SU-DHL-6 (cell line): ENCODE data around the gene UBASH3A.
"Not testable (repeated sequence)": the region's sequence is repeated elsewhere in the genome, so short reads cannot be mapped to it uniquely, and the experiment has no call there.

Experiments
- H2AFZ ChIP-seq: fragments of 200-600 bp; sonication (generic); 2 replicates; pipeline ENCODE4 v1.6.1; 2014; ENCODE audit warnings: low read depth, mild to moderate bottlenecking, moderate library complexity, mixed read lengths, antibody characterized with exemption, low read length; ENCODE audit not compliant: severe bottlenecking
- H3F3A ChIP-seq: fragments of 200-600 bp; shearing (Covaris generic); 2 replicates; pipeline ENCODE4 v1.6.0; 2016; ENCODE audit warnings: antibody characterized with exemption, mild to moderate bottlenecking; ENCODE audit not compliant: insufficient read depth
- H3K27ac ChIP-seq: fragments of 200-600 bp; sonication (generic); 2 replicates; pipeline ENCODE4 v1.5.1; 2016; ENCODE audit warnings: low read depth, mild to moderate bottlenecking, low read length, moderate library complexity, mixed read lengths
- H3K27me3 ChIP-seq: fragments of 200-600 bp; sonication (generic), shearing (Covaris generic); 2 replicates; pipeline ENCODE4 v1.6.0; 2014; ENCODE audit warnings: mild to moderate bottlenecking, low read length
- H3K36me3 ChIP-seq: fragments of 200-600 bp; sonication (generic); 2 replicates; pipeline ENCODE4 v1.6.1; 2014; ENCODE audit warnings: mild to moderate bottlenecking, low read length, mixed read lengths
- H3K4me2 ChIP-seq: fragments of 300-600, 200-600 bp; shearing (Covaris generic), sonication (generic); 2 replicates; pipeline ENCODE4 v1.6.0; 2014; ENCODE audit warnings: low read length, low read depth, mild to moderate bottlenecking; ENCODE audit not compliant: poor library complexity, severe bottlenecking
- H3K4me3 ChIP-seq: fragments of 200-600 bp; sonication (generic); 2 replicates; pipeline ENCODE4 v1.5.1; 2014; ENCODE audit warnings: antibody characterized with exemption, low read length, mild to moderate bottlenecking, mixed read lengths; ENCODE audit not compliant: insufficient read depth, poor library complexity, severe bottlenecking
- H3K79me2 ChIP-seq: fragments of 200-600 bp; sonication (generic); 2 replicates; pipeline ENCODE4 v1.6.1; 2014; ENCODE audit warnings: mild to moderate bottlenecking, low read length, moderate library complexity; ENCODE audit not compliant: insufficient read depth
- H3K9ac ChIP-seq: fragments of 200-600 bp; sonication (generic); 2 replicates; pipeline ENCODE4 v1.7.0; 2014; ENCODE audit warnings: mild to moderate bottlenecking, low read length
- H3K9me2 ChIP-seq: fragments of 200-600 bp; sonication (generic); replicated peaks from 2 replicates; pipeline ENCODE4 v1.6.1; 2014; ENCODE audit warnings: low read length; ENCODE audit not compliant: insufficient read depth
- H3K9me3 ChIP-seq: fragments of 200-600 bp; sonication (generic); 2 replicates; pipeline ENCODE4 v1.6.1; 2014; ENCODE audit warnings: low read length, mixed read lengths; ENCODE audit not compliant: insufficient read depth
- H4K20me1 ChIP-seq: fragments of 200-600 bp; sonication (generic); 2 replicates; pipeline ENCODE4 v1.6.1; 2014; ENCODE audit warnings: low read depth, mild to moderate bottlenecking, antibody characterized with exemption, low read length, moderate library complexity, mixed read lengths
- CTCF ChIP-seq: fragments of 200-600 bp; sonication (generic); IDR thresholded peaks from one replicate; pipeline ENCODE4 v1.5.1; 2017; ENCODE audit warnings: antibody characterized with exemption, mild to moderate bottlenecking, low read length, moderate library complexity; ENCODE audit not compliant: insufficient read depth, poor library complexity, severe bottlenecking
- EZH2phosphoT487 ChIP-seq: fragments of 200-600 bp; sonication (generic), shearing (Covaris generic); conservative IDR thresholded peaks from 2 replicates; pipeline ENCODE4 v1.6.1; 2018; ENCODE audit warnings: mild to moderate bottlenecking, antibody characterized with exemption, low read length, moderate library complexity, mixed read lengths

Gene UBASH3A

GRCh38 chr21:42406201-42406621, 2.5 kb downstream of the UBASH3A start:
- H3K36me3 ChIP-seq, result no peaks in the 10 kb centered on the region
- no peaks in the 10 kb centered on the region for H3K9me2 ChIP-seq
- TF ChIP-seq EZH2phosphoT487 (no peak), CTCF (no peak)
- H3K79me2 ChIP-seq, result no peaks in the 10 kb centered on the region
- no peak overlapping the region for H3K27ac ChIP-seq
- no peak overlapping the region for H3K9ac ChIP-seq
- H3F3A ChIP-seq, result no peaks in the 10 kb centered on the region
- no peak overlapping the region for H2AFZ ChIP-seq
- H3K9me3 ChIP-seq, result peaks cover 5% of the 10 kb centered on the region; the same call in 1 of the 2 replicates
- H3K27me3 ChIP-seq, result no peaks in the 10 kb centered on the region
- no peaks in the 10 kb centered on the region for H4K20me1 ChIP-seq
- H3K4me2 ChIP-seq, result no peak overlapping the region
- no peak overlapping the region for H3K4me3 ChIP-seq

- H3K9me2 ChIP-seq, result no peaks in the 10 kb centered on the region
- no peaks in the 10 kb centered on the region for H3K36me3 ChIP-seq
- TF ChIP-seq EZH2phosphoT487 (no peak), CTCF (no peak)
- no peaks in the 10 kb centered on the region for H3K27me3 ChIP-seq
- H3K4me2 ChIP-seq, result no peak overlapping the region
- no peak overlapping the region for H2AFZ ChIP-seq
- H3K79me2 ChIP-seq, result no peaks in the 10 kb centered on the region
- no peak overlapping the region for H3K4me3 ChIP-seq
- H3K9ac ChIP-seq, result no peak overlapping the region
- H4K20me1 ChIP-seq, result no peaks in the 10 kb centered on the region
- H3K9me3 ChIP-seq, result no peaks in the 10 kb centered on the region
- no peaks in the 10 kb centered on the region for H3F3A ChIP-seq
- no peak overlapping the region for H3K27ac ChIP-seq
These were observed 3.2 kb downstream of the UBASH3A start for GRCh38 chr21:42406866-42407265.

GRCh38 chr21:42407476-42407875, 3.8 kb downstream of the UBASH3A start:
- Histone ChIP-seq H3K9me2 (no peaks in the 10 kb centered on the region), H3K9me3 (no peaks in the 10 kb centered on the region), H3K36me3 (no peaks in the 10 kb centered on the region), H3K9ac (no peak overlapping the region), H3K79me2 (no peaks in the 10 kb centered on the region), H3F3A (no peaks in the 10 kb centered on the region), H3K27ac (no peak overlapping the region), H3K27me3 (no peaks in the 10 kb centered on the region), H3K4me2 (no peak overlapping the region), H4K20me1 (no peaks in the 10 kb centered on the region), H3K4me3 (no peak overlapping the region), H2AFZ (no peak overlapping the region)
- TF ChIP-seq CTCF (no peak), EZH2phosphoT487 (no peak)

- H3K79me2 ChIP-seq, H3K27me3 ChIP-seq, H3K4me2 ChIP-seq, H3K4me3 ChIP-seq, H2AFZ ChIP-seq, H3K9ac ChIP-seq, H3K9me2 ChIP-seq, H3K27ac ChIP-seq, H3K9me3 ChIP-seq, H3K36me3 ChIP-seq, H3F3A ChIP-seq, H4K20me1 ChIP-seq: not testable (repeated sequence)
These were observed 5.0 kb downstream of the UBASH3A start for GRCh38 chr21:42408718-42409117.
